H1 (cell line): Measurements from ENCODE around the gene KIF22. TPM values are rescaled to one million over a fixed set of nuclear protein-coding genes. Genes with fewer than 3 reads are reported as not detected.

ENCODE experiments used
- CTCF ChIA-PET: fragments of 300-600 bp; sonication (Branson Sonifier 250); formaldehyde crosslinking; loops from one replicate; lab custom pipeline; 2021; ENCODE audit not compliant: partially characterized antibody; lab: Charles Lee
- POLR2A ChIA-PET: fragments of 300-600 bp; sonication (Branson Sonifier 250); formaldehyde crosslinking; loops from one replicate; lab custom pipeline; 2021; ENCODE audit warnings: inconsistent platforms; ENCODE audit not compliant: partially characterized antibody; lab: Charles Lee
- DNase-seq, 2 experiments: peaks; one replicate each; pipeline versions ENCODE4 v3.0.0 to v3.0.0-alpha.2; 2010 to 2022; ENCODE audit warnings: low spot score in 2 of 2, low read depth in 1 of 2, mixed read lengths in 1 of 2
- FAIRE-seq: peaks from 2 replicates; lab custom pipeline; 2011; peaks lifted over from hg19 to GRCh38; lab: Jason Lieb, UNC
- H2AFZ ChIP-seq: 2 replicates; pipeline ENCODE4 v1.8.1; 2012; ENCODE audit warnings: low read length, inconsistent platforms
- H2AK5ac ChIP-seq: 2 replicates; pipeline ENCODE4 v1.6.1; 2013; ENCODE audit warnings: low read depth, low read length
- H2BK120ac ChIP-seq: replicated peaks from 2 replicates; pipeline ENCODE3; 2013; ENCODE audit warnings: low read depth, low read length, inconsistent platforms
- H2BK12ac ChIP-seq: 2 replicates; pipeline ENCODE4 v1.6.1; 2013; ENCODE audit warnings: low read depth, low read length
- H2BK15ac ChIP-seq: 2 replicates; pipeline ENCODE4 v1.6.1; 2013; ENCODE audit warnings: low read length
- H2BK20ac ChIP-seq: 2 replicates; pipeline ENCODE4 v1.6.1; 2013; ENCODE audit warnings: low read length
- H2BK5ac ChIP-seq: 2 replicates; pipeline ENCODE4 v1.6.1; 2013; ENCODE audit warnings: low read depth, low read length
- H3K14ac ChIP-seq: 2 replicates; pipeline ENCODE4 v1.6.1; 2013; ENCODE audit warnings: inconsistent platforms; ENCODE audit not compliant: insufficient read length
- H3K18ac ChIP-seq: 2 replicates; pipeline ENCODE4 v1.6.1; 2013; ENCODE audit warnings: low read length; ENCODE audit errors: extremely low read depth
- H3K23ac ChIP-seq: 2 replicates; pipeline ENCODE4 v1.6.1; 2013; ENCODE audit warnings: inconsistent platforms; ENCODE audit not compliant: insufficient read length
- H3K23me2 ChIP-seq: 2 replicates; pipeline ENCODE4 v1.6.1; 2013; ENCODE audit warnings: low read depth, low read length
- H3K27ac ChIP-seq: 2 replicates; pipeline ENCODE4 v1.6.1; 2011; ENCODE audit warnings: low read depth, low read length, inconsistent platforms
- H3K27me3 ChIP-seq, 4 experiments: replicated peaks in 1 of 4; 1 replicate in 1 of 4; 2 replicates in 3 of 4; pipeline versions ENCODE4 v1.6.1 to v1.8.1; 2011 to 2013; ENCODE audit warnings: low read length in 3 of 4, mild to moderate bottlenecking in 3 of 4, inconsistent platforms in 2 of 4, mixed read lengths in 2 of 4, moderate library complexity in 1 of 4; ENCODE audit not compliant: control insufficient read depth in 3 of 4, insufficient read depth in 3 of 4; ENCODE audit errors: extremely low read depth in 1 of 4
- H3K36me3 ChIP-seq, 4 experiments: 2 replicates each; pipeline versions ENCODE4 v1.6.1 to v1.8.1; 2011 to 2013; ENCODE audit warnings: mild to moderate bottlenecking in 4 of 4, low read length in 3 of 4, moderate library complexity in 2 of 4, control low read depth in 1 of 4, inconsistent platforms in 1 of 4; ENCODE audit not compliant: insufficient read depth in 4 of 4, control insufficient read depth in 2 of 4
- H3K4ac ChIP-seq: replicated peaks from 2 replicates; pipeline ENCODE3; 2013; ENCODE audit warnings: low read length, low read depth, mixed read lengths, inconsistent platforms; ENCODE audit not compliant: insufficient read length
- H3K4me1 ChIP-seq, 4 experiments: replicated peaks in 1 of 4; 1 replicate in 1 of 4; 2 replicates in 3 of 4; pipeline versions ENCODE4 v1.6.1 to v1.8.1; 2011 to 2013; ENCODE audit warnings: low read length in 3 of 4, inconsistent platforms in 2 of 4, mixed read lengths in 1 of 4; ENCODE audit not compliant: insufficient read depth in 4 of 4, control insufficient read depth in 3 of 4
- H3K4me2 ChIP-seq, 2 experiments: 2 replicates each; pipeline versions ENCODE4 v1.6.1 to v1.8.1; 2011 to 2013; ENCODE audit warnings: low read depth in 2 of 2, low read length in 2 of 2, control low read depth in 1 of 2, inconsistent platforms in 1 of 2, mild to moderate bottlenecking in 1 of 2; ENCODE audit not compliant: insufficient read depth in 1 of 2
- H3K4me3 ChIP-seq, 4 experiments: fragments of 200-600, 300-600 bp in 1 of 4; sonication (generic), shearing (Covaris generic), sonication (Bioruptor Twin) in 1 of 4; 2 replicates each; pipeline versions ENCODE4 v1.5.1 to v1.8.1; 2011 to 2016; ENCODE audit warnings: low read length in 4 of 4, low read depth in 3 of 4, control low read depth in 2 of 4, inconsistent platforms in 2 of 4, mild to moderate bottlenecking in 2 of 4, mixed read lengths in 1 of 4, moderate library complexity in 1 of 4; ENCODE audit not compliant: insufficient read depth in 2 of 4; ENCODE audit errors: extremely low read depth in 1 of 4
- H3K56ac ChIP-seq: replicated peaks from 2 replicates; pipeline ENCODE3; 2013; ENCODE audit warnings: low read depth, mild to moderate bottlenecking, mixed read lengths, low read length, inconsistent platforms; ENCODE audit not compliant: insufficient read length
- H3K79me1 ChIP-seq: 2 replicates; pipeline ENCODE4 v1.6.1; 2013; ENCODE audit warnings: low read depth, low read length, control low read depth
- H3K79me2 ChIP-seq, 2 experiments: 2 replicates each; pipeline versions ENCODE4 v1.6.1 to v1.8.1; 2012 to 2013; ENCODE audit warnings: low read length in 2 of 2, mild to moderate bottlenecking in 2 of 2, inconsistent platforms in 1 of 2; ENCODE audit not compliant: insufficient read depth in 2 of 2, control insufficient read depth in 1 of 2
- H3K9ac ChIP-seq, 4 experiments: replicated peaks in 1 of 4; 1 replicate in 1 of 4; 2 replicates in 3 of 4; pipeline versions ENCODE4 v1.6.1 to v1.8.1; 2011 to 2013; ENCODE audit warnings: low read depth in 3 of 4, low read length in 3 of 4, control low read depth in 2 of 4, mild to moderate bottlenecking in 2 of 4, moderate library complexity in 2 of 4, inconsistent platforms in 1 of 4; ENCODE audit errors: extremely low read depth in 1 of 4
- H3K9me3 ChIP-seq, 2 experiments: 2 replicates each; pipeline versions ENCODE4 v1.6.1 to v1.8.1; 2012 to 2013; ENCODE audit warnings: mild to moderate bottlenecking in 2 of 2, moderate library complexity in 2 of 2, control low read depth in 1 of 2, inconsistent platforms in 1 of 2, low read depth in 1 of 2, low read length in 1 of 2, mixed read lengths in 1 of 2; ENCODE audit not compliant: insufficient read depth in 2 of 2
- H4K20me1 ChIP-seq, 2 experiments: replicated peaks in 1 of 2; 2 replicates each; pipeline versions ENCODE3 to v1.8.1; 2011 to 2013; ENCODE audit warnings: inconsistent platforms in 2 of 2, low read length in 2 of 2, mild to moderate bottlenecking in 1 of 2; ENCODE audit not compliant: insufficient read depth in 2 of 2, control insufficient read depth in 1 of 2
- H4K5ac ChIP-seq: 2 replicates; pipeline ENCODE4 v1.6.1; 2013; ENCODE audit warnings: low read length, low read depth, mixed read lengths, inconsistent platforms; ENCODE audit not compliant: insufficient read length
- H4K8ac ChIP-seq: 2 replicates; pipeline ENCODE4 v1.8.0; 2013; ENCODE audit warnings: mild to moderate bottlenecking, moderate library complexity, low read length, inconsistent platforms; ENCODE audit not compliant: insufficient read depth; ENCODE audit errors: extremely low read depth
- H4K91ac ChIP-seq: replicated peaks from 2 replicates; pipeline ENCODE3; 2013; ENCODE audit warnings: low read length, mixed read lengths, inconsistent platforms; ENCODE audit not compliant: insufficient read length
- CHD2 ChIP-seq: IDR thresholded peaks from 2 replicates; pipeline ENCODE4 v1.6.1; 2012; ENCODE audit warnings: low read length, improper control_type of control experiment
- RFX5 ChIP-seq: IDR thresholded peaks from 2 replicates; pipeline ENCODE4 v1.6.1; 2011; ENCODE audit warnings: low read depth, low read length, improper control_type of control experiment, borderline replicate concordance
- SIX5 ChIP-seq: IDR thresholded peaks from 2 replicates; pipeline ENCODE4 v1.6.1; 2011; ENCODE audit warnings: mild to moderate bottlenecking, low read depth, low read length
- SP1 ChIP-seq: IDR thresholded peaks from 2 replicates; pipeline ENCODE4 v1.6.1; 2011; ENCODE audit warnings: low read depth, low read length
- WGBS, 2 experiments: shearing (Covaris generic) in 1 of 2; methylation state at CpG; one replicate each; pipeline versions ENCODE4 v1.1.6 to v1.1.7; 2013 to 2015; ENCODE audit warnings: low lambda C conversion rate in 2 of 2, mixed read lengths in 2 of 2, inconsistent platforms in 1 of 2, low coverage in 1 of 2, missing lambda C conversion rate in 1 of 2; ENCODE audit not compliant: insufficient replicate concordance in 2 of 2, insufficient coverage in 1 of 2, insufficient read length in 1 of 2; ENCODE audit errors: extremely low coverage in 1 of 2, missing lambda C conversion rate in 1 of 2; 5-methylcytosine and 5-hydroxymethylcytosine counted together
- polyA plus RNA-seq, 7 experiments: library from polyadenylated mRNA; depleted of rRNA in 3 of 7; stranded (reverse) in 5 of 7; unstranded in 2 of 7; fragments of >200 nt in 5 of 7; fragments of 200-250 nt in 2 of 7; gene quantifications; 1 replicate in 5 of 7; 2 replicates in 1 of 7; 4 replicates in 1 of 7; pipeline versions ENCODE4 v1.2.1 to v1.2.3, GENCODE V29; 2011 to 2013; ENCODE audit warnings: missing spikeins in 2 of 7, mixed read lengths in 2 of 7
- total RNA-seq: library from RNA; stranded (reverse); fragmentation: NEBNext Ultra II Directional; extraction: Animal tissue kit (Norgen Biotek cat#: 25700); gene quantifications from 2 replicates; pipeline ENCODE4 v1.2.1, GENCODE V29; 2021

Gene KIF22
- total and polyA plus RNA-seq, 2 of the 8 experiments (the other 6 are each of a cell fraction or from before 2014, with no cell fraction given): 139 to 142 TPM

DNA sequence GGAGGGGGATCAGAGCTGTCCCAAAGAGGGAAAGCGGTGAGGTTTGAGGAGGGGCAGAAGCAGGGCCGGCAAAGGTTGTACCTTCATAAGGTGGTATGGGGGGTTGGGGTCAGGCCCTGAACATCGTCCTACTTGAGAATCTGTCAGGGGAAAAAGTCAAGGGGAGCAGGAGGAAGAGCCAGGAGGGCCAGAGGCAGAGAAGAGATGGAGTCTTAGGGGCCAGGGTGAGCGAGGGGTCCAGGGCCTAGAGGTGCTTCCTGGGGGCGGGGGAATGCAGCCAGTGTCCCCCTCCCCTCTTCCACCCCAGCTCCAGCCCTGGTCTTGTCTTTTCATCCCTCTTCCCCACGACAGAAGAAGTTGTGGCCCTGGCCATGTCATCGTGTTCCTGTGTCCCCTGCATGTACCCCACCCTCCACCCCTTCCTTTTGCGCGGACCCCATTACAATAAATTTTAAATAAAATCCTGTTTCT is 20.2 kb downstream of the KIF22 start:
- no peak overlapping the region for H2BK12ac ChIP-seq
- no peak overlapping the region for H3K9ac ChIP-seq
- H2BK5ac ChIP-seq: peak overlapping the region; percentile 91; the same call in 1 of the 2 replicates
- H4K8ac ChIP-seq: no peak overlapping the region
- CTCF ChIA-PET: interaction anchor here (0.9 to 4.4 kb wide), 3 partner anchors 7 to 244 kb away, joined by 3 to 30 read pairs (median 3); partner anchors contain the start of genes MVP and PAGR1
- H3K9me3 ChIP-seq: no peaks in the 10 kb centered on the region
- peak overlapping the region; percentile 1 to 85 (median 56); a peak in 5 of 8 replicates for H3K4me3 ChIP-seq
- POLR2A ChIA-PET: interaction anchor here (0.7 to 2.3 kb wide), 11 partner anchors 11 to 242 kb away, joined by 3 to 21 read pairs (median 5); partner anchors contain the start of genes CDIPT, KIF22, MVP and QPRT
- no peaks in the 10 kb centered on the region for H3K27me3 ChIP-seq
- no peak overlapping the region; the same call in 1 of the 2 replicates for H3K27ac ChIP-seq
- FAIRE-seq (no peak), DNase-seq (peak in 1 of 2 experiments; percentile 61)
- peaks cover 6 to 25% (median 10%) of the 10 kb centered on the region in 4 experiments for H3K36me3 ChIP-seq
- H2AFZ ChIP-seq: no peak overlapping the region
- no peaks in the 10 kb centered on the region; the same call in 1 of the 2 replicates for H3K79me1 ChIP-seq
- peaks cover 7 to 30% of the 10 kb centered on the region in 2 experiments for H3K79me2 ChIP-seq
- H3K4ac ChIP-seq: no peak overlapping the region
- peaks cover 36% of the 10 kb centered on the region for H3K23me2 ChIP-seq
- H2BK15ac ChIP-seq: no peak overlapping the region
- peak overlapping the region; percentile 41 for H4K5ac ChIP-seq
- H2BK120ac ChIP-seq: no peak overlapping the region
- TF ChIP-seq RFX5 (no peak), CHD2 (no peak), SIX5 (peak; percentile 4; the same call in 1 of the 2 replicates), SP1 (no peak; the same call in 1 of the 2 replicates)
- no peak overlapping the region for H3K56ac ChIP-seq
- H2AK5ac ChIP-seq: no peak overlapping the region
- no peak overlapping the region for H2BK20ac ChIP-seq
- peak overlapping the region; percentile 91 to 92 for H3K4me2 ChIP-seq
- peaks cover 15 to 21% of the 10 kb centered on the region in 2 experiments for H4K20me1 ChIP-seq
- H3K18ac ChIP-seq: peak overlapping the region; percentile 44; the same call in 1 of the 2 replicates
- no peak overlapping the region for H3K23ac ChIP-seq
- H4K91ac ChIP-seq: no peak overlapping the region
- H3K4me1 ChIP-seq: peaks cover 0 to 52% (median 42%) of the 10 kb centered on the region in 4 experiments; a peak in 6 of 7 replicates
- 10% methylated on average over 6 of the region's 9 CpGs; no CpG with 5 or more reads in 1 of the 2 experiments for WGBS, 2 experiments
- H3K14ac ChIP-seq: no peak overlapping the region
